Left lung (tissue), 10 donors: ENCODE results near the gene RBMXL3. TPM values are rescaled to one million over a fixed set of nuclear protein-coding genes. Genes with fewer than 3 reads are reported as not detected.

Source experiments
- ATAC-seq: fragments of 200-7000 bp; cut with Tn5 transposase; one replicate; pipeline ENCODE4 v1.9.1; 2020; ENCODE audit warnings: moderate library complexity
- DNase-seq, 4 donors: peaks; one replicate each; pipeline ENCODE4 v3.0.0-alpha.2; 2013 to 2020
- H3K27ac ChIP-seq, 2 donors: fragments of 200-600 bp; sonication (generic) in 1 of 2; one replicate each; pipeline versions ENCODE4 v1.5.0 to v1.8.0; 2020 to 2021
- H3K27me3 ChIP-seq, 2 donors: fragments of 200-600 bp; sonication (generic) in 1 of 2; one replicate each; pipeline versions ENCODE4 v1.5.0 to v1.8.0; 2020 to 2021
- H3K36me3 ChIP-seq, 2 donors: fragments of 200-600 bp; sonication (generic) in 1 of 2; one replicate each; pipeline versions ENCODE4 v1.5.0 to v1.8.0; 2020 to 2021
- H3K4me1 ChIP-seq, 2 donors: fragments of 200-600 bp; one replicate each; pipeline ENCODE4 v1.8.0; 2021
- H3K4me3 ChIP-seq, 2 donors: fragments of 200-600 bp; sonication (generic) in 1 of 2; one replicate each; pipeline versions ENCODE4 v1.5.0 to v1.8.0; 2020 to 2021; ENCODE audit warnings: mild to moderate bottlenecking in 1 of 2
- H3K9me3 ChIP-seq, 2 donors: fragments of 200-600 bp; sonication (generic) in 1 of 2; one replicate each; pipeline versions ENCODE4 v1.5.0 to v1.8.0; 2020 to 2021
- intact Hi-C, 2 donors: fragments of 100-400 bp; cut with DNase I; formaldehyde crosslinking; loops; one replicate each; pipeline versions ENCODE4 v1.11.2 to v1.14.2; 2022
- polyA plus RNA-seq, 6 donors: library from polyadenylated mRNA; unstranded; fragments of 120-200 nt; gene quantifications; one replicate each; pipeline ENCODE4 v1.2.1, GENCODE V29; 2013; ENCODE audit not compliant: insufficient read length in 6 of 6
- total RNA-seq, 2 donors: library from RNA; stranded (reverse); fragmentation: NEBNext Ultra II Directional; extraction: Animal tissue kit (Norgen Biotek cat#: 25700); gene quantifications; one replicate each; pipeline ENCODE4 v1.2.1, GENCODE V29; 2021
- TF ChIP-seq, protein P1 (sequence below), 2 donors: fragments of 200-600 bp; sonication (generic) in 1 of 2; IDR thresholded peaks; one replicate each; pipeline versions ENCODE4 v1.5.0 to v1.8.0; 2021; ENCODE audit warnings: antibody characterized with exemption in 2 of 2
- donor health status: DM: no; HTN: yes; CAD: no.
- donor health status: DM: no; HTN: no; CAD: no.

Gene RBMXL3
- total and polyA plus RNA-seq, 8 donors, result not detected

DNA sequence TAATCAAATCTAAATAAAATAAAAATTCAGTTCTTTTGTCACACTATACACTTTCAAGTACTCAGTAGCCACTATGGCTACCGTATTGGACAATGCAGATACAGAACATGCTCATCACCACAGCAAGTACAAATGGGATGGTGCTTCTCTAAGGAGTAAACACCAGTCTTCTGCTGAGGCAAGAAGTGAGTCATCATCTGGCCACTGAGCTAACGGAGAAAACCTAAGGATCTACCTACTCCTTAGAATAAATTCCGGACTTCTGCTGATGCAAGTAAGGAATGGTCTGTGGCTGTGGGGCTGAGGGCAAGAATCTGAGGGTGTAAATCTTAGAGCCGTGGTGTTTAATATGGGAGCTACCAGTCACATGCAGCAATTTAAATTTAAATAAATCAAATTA lies 11.3 kb upstream of the RBMXL3 start:
- intact Hi-C loops, result no loop called here
- H3K27ac ChIP-seq, result no peak overlapping the region
- H3K9me3 ChIP-seq, result no peaks in the 10 kb centered on the region
- ATAC-seq (no peak), DNase-seq (no peak)
- TF ChIP-seq, protein P1, sequence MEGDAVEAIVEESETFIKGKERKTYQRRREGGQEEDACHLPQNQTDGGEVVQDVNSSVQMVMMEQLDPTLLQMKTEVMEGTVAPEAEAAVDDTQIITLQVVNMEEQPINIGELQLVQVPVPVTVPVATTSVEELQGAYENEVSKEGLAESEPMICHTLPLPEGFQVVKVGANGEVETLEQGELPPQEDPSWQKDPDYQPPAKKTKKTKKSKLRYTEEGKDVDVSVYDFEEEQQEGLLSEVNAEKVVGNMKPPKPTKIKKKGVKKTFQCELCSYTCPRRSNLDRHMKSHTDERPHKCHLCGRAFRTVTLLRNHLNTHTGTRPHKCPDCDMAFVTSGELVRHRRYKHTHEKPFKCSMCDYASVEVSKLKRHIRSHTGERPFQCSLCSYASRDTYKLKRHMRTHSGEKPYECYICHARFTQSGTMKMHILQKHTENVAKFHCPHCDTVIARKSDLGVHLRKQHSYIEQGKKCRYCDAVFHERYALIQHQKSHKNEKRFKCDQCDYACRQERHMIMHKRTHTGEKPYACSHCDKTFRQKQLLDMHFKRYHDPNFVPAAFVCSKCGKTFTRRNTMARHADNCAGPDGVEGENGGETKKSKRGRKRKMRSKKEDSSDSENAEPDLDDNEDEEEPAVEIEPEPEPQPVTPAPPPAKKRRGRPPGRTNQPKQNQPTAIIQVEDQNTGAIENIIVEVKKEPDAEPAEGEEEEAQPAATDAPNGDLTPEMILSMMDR (IDR thresholded peaks at IDR 0.05), result no peak
- H3K4me3 ChIP-seq, result no peak overlapping the region
- peaks cover 0 to 8% of the 10 kb centered on the region in 2 donors for H3K27me3 ChIP-seq
- H3K4me1 ChIP-seq, result no peaks in the 10 kb centered on the region
- no peaks in the 10 kb centered on the region for H3K36me3 ChIP-seq

DNA sequence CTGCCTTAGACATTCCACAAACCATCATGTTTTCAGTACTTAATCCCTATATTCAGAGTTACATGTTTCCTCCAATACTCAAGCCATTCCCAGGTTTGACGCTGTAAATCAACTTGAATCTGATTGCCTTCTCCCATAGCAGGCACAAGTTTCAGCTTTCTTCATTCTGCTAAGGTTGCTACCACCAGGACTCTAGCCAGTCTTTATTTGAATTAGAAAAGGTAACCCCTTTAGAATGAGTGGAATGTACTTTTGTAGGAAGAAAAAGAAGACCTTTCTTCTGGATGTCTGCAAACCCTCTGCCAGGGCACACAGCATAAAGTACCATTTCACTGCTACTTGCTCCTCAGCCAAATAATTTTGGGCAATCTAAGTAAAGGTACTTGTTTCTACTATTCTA lies 10.7 kb upstream of the RBMXL3 start:
- no peak for DNase-seq
- H3K27ac ChIP-seq, result no peak overlapping the region
- peaks cover 0 to 8% of the 10 kb centered on the region in 2 donors for H3K27me3 ChIP-seq
- TF ChIP-seq, protein P1 (IDR thresholded peaks at IDR 0.05), result no peak
- H3K4me1 ChIP-seq, result no peaks in the 10 kb centered on the region
- H3K9me3 ChIP-seq, result no peaks in the 10 kb centered on the region
- no peak for ATAC-seq
- intact Hi-C loops, result no loop called here
- H3K4me3 ChIP-seq, result no peak overlapping the region
- no peaks in the 10 kb centered on the region for H3K36me3 ChIP-seq

DNA sequence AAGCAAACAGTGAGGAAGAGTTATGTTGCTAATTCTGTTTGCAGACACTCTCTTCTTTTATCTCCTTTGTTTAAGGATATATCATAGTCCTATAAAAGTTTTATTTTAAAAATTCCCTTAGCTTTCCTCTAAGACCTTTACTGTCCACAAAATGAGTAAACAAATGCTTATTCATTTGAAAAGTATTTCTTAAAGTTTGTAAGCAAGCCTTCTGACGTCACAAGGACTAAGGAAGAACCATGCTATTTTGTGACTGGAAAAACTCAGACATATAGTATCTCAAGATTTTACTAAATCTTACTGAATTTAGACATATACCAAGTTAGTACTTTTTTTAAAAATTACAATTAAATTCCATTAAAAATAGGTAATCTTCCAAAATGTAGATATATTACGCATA lies 5.2 kb upstream of the RBMXL3 start:
- TF ChIP-seq, protein P1 (IDR thresholded peaks at IDR 0.05), result no peak
- no peak for ATAC-seq
- no peak for DNase-seq
- H3K36me3 ChIP-seq, result no peaks in the 10 kb centered on the region
- H3K4me1 ChIP-seq, result no peaks in the 10 kb centered on the region
- peaks cover 0 to 9% of the 10 kb centered on the region in 2 donors for H3K27me3 ChIP-seq
- intact Hi-C loops, result no loop called here
- no peak overlapping the region for H3K4me3 ChIP-seq
- no peaks in the 10 kb centered on the region for H3K9me3 ChIP-seq
- no peak overlapping the region for H3K27ac ChIP-seq

DNA sequence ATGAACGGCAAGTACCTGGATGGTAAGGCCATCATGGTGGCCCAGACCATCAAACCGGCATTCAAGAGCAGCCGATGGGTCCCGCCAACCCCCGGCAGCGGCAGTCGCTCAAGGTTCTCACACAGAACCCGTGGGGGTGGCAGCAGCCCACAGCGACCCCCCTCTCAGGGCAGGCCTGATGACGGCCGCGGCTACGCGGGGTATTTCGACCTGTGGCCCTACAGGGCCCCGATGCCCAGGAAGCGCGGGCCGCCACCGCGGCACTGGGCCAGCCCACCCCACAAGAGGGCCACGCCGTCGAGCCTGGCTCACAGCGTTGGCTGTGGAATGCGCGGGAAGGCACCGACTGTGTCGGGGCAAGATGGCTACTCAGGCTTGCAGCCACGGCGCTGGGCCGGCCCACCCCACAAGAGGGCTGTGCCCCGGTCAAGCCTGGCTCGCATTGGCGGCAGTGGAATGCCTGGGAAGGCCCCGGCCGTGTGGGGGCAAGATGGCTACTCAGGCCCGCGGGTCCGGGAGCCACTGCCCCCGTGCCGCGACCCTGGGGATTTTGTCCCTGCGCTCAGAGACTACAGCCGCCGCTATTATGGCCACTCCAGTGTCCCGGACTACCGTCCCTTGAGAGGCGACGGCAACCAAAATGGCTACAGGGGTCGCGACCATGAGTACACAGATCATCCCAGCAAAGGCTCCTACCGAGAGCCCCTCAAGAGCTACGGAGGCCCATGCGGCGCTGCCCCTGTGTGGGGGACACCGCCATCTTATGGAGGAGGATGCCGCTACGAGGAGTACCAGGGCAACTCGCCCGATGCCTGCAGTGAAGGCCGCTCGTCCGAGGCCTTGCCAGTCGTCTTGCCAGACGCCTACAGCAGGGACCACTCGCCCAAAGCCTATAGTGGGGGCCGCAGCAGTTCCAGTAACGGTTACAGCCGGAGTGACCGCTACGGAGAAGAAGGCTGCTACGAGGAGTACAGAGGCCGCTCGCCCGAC lies 731 bp downstream of the RBMXL3 start:
- Histone ChIP-seq H3K4me1 (no peaks in the 10 kb centered on the region), H3K36me3 (no peaks in the 10 kb centered on the region), H3K4me3 (no peak overlapping the region), H3K9me3 (peaks cover 0 to 8% of the 10 kb centered on the region in 2 donors), H3K27me3 (peaks cover 0 to 4% of the 10 kb centered on the region in 2 donors), H3K27ac (no peak overlapping the region)
- TF ChIP-seq, protein P1 (IDR thresholded peaks at IDR 0.05), result no peak
- intact Hi-C loops, result no loop called here
- ATAC-seq (no peak), DNase-seq (no peak)

DNA sequence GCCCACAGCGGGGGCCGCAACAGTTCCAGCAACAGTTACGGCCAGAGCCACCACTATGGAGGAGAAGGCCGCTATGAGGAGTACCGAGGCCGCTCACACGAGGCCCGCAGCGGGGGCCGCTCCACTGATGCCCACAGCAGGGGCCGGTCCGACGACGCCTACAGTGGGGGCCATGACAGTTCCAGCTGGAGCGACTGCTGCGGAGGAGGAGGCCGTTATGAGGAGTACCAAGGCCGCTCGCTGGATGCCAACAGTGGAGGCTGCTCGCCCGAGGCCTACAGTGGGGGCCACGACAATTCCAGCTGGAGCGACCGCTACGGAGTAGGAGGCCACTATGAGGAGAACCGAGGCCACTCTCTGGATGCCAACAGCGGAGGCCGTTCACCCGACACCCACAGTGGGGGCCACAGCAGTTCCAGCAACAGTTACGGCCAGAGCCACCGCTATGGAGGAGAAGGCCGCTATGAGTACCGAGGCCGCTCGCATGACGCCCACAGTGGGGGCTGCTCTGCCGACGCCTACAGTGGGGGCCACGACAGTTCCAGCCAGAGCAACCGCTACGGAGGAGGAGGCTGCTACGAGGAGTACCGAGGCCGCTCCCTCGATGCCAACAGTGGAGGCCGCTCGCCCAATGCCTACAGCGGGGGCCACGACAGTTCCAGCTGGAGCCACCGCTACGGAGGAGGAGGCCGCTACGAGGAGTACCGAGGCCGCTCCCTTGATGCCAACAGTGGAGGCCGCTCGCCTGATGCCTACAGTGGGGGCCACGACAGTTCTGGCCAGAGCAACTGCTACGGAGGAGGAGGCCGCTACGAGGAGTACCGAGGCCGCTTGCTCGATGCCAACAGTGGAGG lies 1.7 kb downstream of the RBMXL3 start:
- H3K9me3 ChIP-seq, result peaks cover 0 to 8% of the 10 kb centered on the region in 2 donors
- no peak overlapping the region for H3K27ac ChIP-seq
- H3K4me1 ChIP-seq, result no peaks in the 10 kb centered on the region
- H3K4me3 ChIP-seq, result no peak overlapping the region
- H3K27me3 ChIP-seq, result peaks cover 0 to 4% of the 10 kb centered on the region in 2 donors
- DNase-seq, result no peak
- no peaks in the 10 kb centered on the region for H3K36me3 ChIP-seq
- intact Hi-C loops, result no loop called here
- ATAC-seq, result no peak
- TF ChIP-seq, protein P1 (IDR thresholded peaks at IDR 0.05), result no peak
